Stomach (tissue), 4 donors: ENCODE results near the gene ECI1.

Experiments
- CTCF ChIP-seq, 7 experiments: fragments of 450-650 bp in 4 of 7; fragments of 200-600 bp in 3 of 7; sonication (generic) in 3 of 7; IDR thresholded peaks; one replicate each; pipeline ENCODE4 v1.5.1; 2016 to 2019; ENCODE audit warnings: antibody characterized with exemption in 7 of 7, control low read depth in 2 of 7, mild to moderate bottlenecking in 1 of 7
- EP300 ChIP-seq: sonication (generic); formaldehyde crosslinking; IDR thresholded peaks from one replicate; pipeline ENCODE4 v1.6.1; 2017; ENCODE audit warnings: antibody characterized with exemption
- POLR2A ChIP-seq, 4 donors: fragments of 450-650 bp; IDR thresholded peaks; one replicate each; pipeline ENCODE4 v1.6.1; 2016; ENCODE audit warnings: antibody characterized with exemption in 4 of 4, control low read depth in 2 of 4, mild to moderate bottlenecking in 1 of 4, moderate library complexity in 1 of 4
- POLR2AphosphoS5 ChIP-seq, 3 donors: sonication (generic); formaldehyde crosslinking; IDR thresholded peaks; one replicate each; pipeline ENCODE4 v1.6.1; 2016; ENCODE audit warnings: antibody characterized with exemption in 3 of 3

GRCh38 chr16:2238838-2239675 lies 12.3 kb downstream of the ECI1 start:
- TF ChIP-seq CTCF (IDR thresholded peaks at IDR 0.05) (no peak), POLR2A (IDR thresholded peaks at IDR 0.05) (no peak), POLR2AphosphoS5 (IDR thresholded peaks at IDR 0.05) (no peak), EP300 (no peak)
